GM13976 (cell line): ENCODE data around the gene GRID1.

Experiments
- DNase-seq: peaks from one replicate; pipeline ENCODE4 v3.0.0; 2012; ENCODE audit warnings: low spot score
- in situ Hi-C: fragments of 300-500 bp; cut with MboI; formaldehyde crosslinking; loops from one replicate; pipeline ENCODE4 v1.12.0; 2022; ENCODE audit warnings: low sequenced_read_pairs, mixed read lengths, inconsistent platforms; ENCODE audit not compliant: unreplicated experiment
- TF ChIP-seq, protein P1 (sequence below): IDR thresholded peaks from 2 replicates; pipeline ENCODE4 v1.5.1; 2012; ENCODE audit warnings: borderline replicate concordance, mild to moderate bottlenecking; ENCODE audit not compliant: insufficient read depth; ENCODE audit errors: extremely low read depth, missing control alignments, control extremely low read depth

GRID1 gene

DNA sequence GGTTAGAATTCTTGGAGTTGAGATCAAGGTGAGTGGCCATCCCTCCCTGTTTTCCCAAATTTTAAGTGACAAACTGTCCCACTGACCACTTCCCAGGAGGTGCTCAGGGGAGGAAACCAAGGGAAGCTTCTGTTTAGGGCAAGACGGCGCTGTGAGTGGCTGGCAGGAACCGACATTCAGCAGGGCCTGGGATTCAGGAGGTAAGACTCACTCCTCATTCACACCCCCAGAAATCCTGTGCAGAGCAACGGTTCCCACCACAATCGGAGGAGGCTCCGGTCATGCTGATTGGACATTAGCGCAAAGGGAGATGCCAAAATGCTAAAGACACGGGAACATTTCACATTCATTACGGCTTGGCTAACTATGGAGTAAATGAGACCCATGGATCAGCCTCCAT is 200.9 kb downstream of the GRID1 start:
- in situ Hi-C loops = no loop called here
- TF ChIP-seq, protein P1, sequence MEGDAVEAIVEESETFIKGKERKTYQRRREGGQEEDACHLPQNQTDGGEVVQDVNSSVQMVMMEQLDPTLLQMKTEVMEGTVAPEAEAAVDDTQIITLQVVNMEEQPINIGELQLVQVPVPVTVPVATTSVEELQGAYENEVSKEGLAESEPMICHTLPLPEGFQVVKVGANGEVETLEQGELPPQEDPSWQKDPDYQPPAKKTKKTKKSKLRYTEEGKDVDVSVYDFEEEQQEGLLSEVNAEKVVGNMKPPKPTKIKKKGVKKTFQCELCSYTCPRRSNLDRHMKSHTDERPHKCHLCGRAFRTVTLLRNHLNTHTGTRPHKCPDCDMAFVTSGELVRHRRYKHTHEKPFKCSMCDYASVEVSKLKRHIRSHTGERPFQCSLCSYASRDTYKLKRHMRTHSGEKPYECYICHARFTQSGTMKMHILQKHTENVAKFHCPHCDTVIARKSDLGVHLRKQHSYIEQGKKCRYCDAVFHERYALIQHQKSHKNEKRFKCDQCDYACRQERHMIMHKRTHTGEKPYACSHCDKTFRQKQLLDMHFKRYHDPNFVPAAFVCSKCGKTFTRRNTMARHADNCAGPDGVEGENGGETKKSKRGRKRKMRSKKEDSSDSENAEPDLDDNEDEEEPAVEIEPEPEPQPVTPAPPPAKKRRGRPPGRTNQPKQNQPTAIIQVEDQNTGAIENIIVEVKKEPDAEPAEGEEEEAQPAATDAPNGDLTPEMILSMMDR = no peak
- DNase-seq = no peak

DNA sequence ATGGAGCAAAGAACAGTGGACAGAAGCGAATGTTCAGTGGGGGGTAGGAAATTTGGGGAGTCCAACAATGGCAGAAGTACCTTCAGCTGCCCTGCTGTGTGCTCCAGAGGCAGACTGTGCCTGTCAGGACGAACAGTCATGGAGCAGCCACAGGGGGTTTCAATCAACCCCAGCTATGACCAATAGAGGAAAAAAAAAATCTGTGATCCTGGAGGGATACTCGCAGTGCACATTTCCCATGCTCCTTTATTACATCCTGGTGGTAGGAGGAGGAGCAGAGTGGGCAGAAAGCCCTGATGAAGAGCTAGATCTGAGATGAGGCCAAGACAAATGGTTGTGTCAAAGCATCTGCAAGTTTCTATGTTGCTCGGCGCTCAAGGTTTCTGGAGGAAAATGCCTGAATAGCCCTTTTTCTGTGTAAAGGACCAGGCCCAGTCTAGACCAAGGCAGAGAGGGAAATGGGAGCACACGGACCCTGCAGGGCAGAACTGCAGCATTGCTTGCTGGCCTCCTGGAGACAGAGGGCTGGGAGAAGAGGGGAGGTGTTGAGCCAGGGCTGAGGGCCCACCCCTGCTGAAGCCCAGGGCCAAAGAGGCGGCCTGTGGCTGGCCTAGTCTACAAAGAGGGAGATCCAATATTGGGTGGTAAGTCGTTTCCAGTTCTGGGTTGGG is 201.5 kb downstream of the GRID1 start:
- TF ChIP-seq, protein P1 = no peak
- no peak for DNase-seq
- in situ Hi-C loops = no loop called here

DNA sequence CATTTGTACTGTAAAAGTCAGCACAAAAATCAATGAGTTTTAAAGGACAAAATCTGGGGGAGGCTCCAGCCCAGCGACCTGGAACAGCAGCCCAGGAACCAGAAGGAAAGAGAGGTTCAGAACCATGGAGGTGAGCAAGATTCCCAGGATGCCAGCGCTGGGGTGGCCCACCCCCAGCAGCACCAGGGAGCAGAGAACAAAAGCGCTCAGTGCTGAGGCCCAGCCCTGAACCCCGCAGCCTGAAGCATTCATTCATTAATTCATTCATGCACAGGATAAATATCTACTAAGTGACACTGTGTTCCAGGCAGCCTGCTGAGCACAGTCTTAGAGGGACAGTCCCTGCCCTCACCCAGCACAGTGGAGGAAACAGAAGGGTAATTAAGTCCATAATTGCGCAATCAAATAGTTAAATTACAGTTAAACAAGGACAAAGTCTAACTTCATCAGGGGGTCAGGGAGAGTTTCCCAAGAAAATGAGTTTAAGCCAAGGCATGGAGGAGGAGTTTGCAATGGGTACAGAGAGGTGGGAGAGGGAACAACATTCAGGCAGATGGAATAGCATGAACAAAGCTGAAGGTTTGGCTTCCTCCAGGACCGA is 202.3 kb downstream of the GRID1 start:
- no peak for DNase-seq
- TF ChIP-seq, protein P1 = no peak
- in situ Hi-C loops = no loop called here

DNA sequence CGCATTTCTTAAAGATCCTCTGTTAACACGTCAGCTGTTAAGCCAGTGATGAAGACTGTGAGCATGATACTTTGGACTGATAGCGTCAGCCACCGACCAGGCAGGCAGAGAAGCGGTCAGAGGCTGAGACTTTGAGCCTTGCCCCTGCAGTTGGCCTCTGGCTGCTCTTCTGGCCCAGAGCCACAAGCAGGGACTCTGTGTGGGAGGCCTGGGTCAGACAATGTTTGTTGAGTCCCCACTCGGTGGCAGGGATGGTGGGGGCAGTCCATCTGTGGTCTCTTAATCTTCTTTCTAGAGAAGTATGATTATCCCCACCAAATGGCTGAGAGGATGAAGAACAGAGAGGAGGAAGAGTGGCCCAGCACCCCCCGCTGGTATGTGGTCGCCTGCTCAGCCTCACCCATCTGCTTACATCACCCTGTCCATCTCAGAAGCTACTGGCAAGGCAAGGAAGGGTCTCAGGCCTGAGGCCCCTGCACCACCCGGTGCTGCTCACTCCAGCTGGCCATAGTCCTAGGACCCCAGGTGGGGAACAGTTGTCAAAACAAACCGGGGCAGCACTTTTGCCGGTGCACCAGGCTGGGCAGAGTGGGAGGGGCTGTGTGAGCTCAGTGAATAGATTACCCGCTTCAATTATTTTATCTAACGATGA is 202.9 kb downstream of the GRID1 start:
- no peak for DNase-seq
- TF ChIP-seq, protein P1 = no peak
- in situ Hi-C loops = no loop called here

DNA sequence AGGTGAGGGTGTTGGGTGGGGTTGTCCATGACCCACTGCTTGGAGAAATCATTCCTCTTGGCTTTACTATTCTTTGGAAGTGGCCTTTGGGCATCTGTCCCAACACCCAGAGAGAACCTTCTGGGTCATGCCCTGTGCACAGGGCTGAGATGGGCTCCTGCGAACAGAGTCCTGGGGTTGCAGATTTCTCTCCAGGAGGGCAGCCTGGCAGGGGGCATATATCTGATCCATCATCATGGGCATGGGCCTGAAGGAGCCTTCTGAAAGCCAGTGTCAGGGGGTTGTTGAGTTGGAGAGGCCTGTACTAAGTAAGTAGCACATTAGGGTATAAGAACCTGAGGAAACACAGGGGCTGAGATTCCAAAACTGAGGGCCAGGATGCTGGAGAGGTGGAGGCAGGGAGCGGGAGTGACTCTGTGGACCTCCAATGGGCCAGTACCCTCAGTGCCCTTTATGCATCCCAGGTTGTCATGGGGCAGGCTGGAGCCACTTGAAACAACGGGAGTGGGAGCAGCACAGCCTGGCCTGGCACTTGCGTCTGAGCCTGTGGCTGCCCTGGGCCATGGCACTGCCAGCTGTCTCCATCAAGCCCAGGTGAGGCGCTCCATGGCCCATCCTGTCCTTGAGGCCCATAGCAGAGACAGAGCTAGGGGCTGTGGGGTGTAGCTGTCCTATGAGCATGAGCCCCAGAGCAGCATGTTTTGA is 203.7 kb downstream of the GRID1 start:
- in situ Hi-C loops = no loop called here
- no peak for DNase-seq
- TF ChIP-seq, protein P1 = no peak

DNA sequence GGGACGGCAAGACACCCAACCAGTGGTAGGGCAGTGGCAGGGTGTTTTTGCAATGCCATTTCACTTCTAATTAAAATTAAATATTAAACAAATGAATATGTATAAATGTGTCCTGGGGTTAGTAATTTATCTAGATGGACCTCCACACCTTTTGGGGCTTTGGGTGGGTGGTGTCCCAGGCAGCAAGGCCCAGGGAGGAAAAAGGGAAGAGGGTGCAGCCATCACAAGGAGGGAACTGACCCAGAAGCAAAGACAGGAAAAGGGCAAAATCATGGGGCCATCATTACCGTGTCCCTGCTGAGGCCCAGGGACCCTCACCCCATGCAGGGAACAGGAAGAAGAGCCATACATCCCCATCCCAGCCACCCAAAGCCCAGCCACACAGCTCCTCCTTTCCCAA is 204.6 kb downstream of the GRID1 start:
- in situ Hi-C loops = no loop called here
- TF ChIP-seq, protein P1 = no peak
- no peak for DNase-seq
